OCI-LY3 (cell line): ENCODE data around the gene KCNH5.

Experiments used
- H2AFZ ChIP-seq: fragments of 200-600, 300-600 bp; shearing (Covaris generic); 2 replicates; pipeline ENCODE4 v1.6.0; 2014; ENCODE audit warnings: antibody characterized with exemption, low read depth, low read length
- H3K27ac ChIP-seq: fragments of 200-600, 300-600 bp; sonication (generic); 2 replicates; pipeline ENCODE4 v1.5.1; 2014; ENCODE audit warnings: mild to moderate bottlenecking, low read length, moderate library complexity, mixed read lengths
- H3K27me3 ChIP-seq: fragments of 200-600, 300-600 bp; sonication (generic); 2 replicates; pipeline ENCODE4 v1.6.1; 2014; ENCODE audit warnings: low read depth, low read length, mixed read lengths
- H3K36me3 ChIP-seq: fragments of 200-600, 300-600 bp; sonication (generic); replicated peaks from 2 replicates; pipeline ENCODE3; 2014; ENCODE audit warnings: low read depth, low read length, mixed read lengths
- H3K4me1 ChIP-seq: fragments of 300-600, 200-600 bp; sonication (generic); 2 replicates; pipeline ENCODE4 v1.6.1; 2014; ENCODE audit warnings: low read length, mixed read lengths
- H3K4me2 ChIP-seq: fragments of 200-600, 300-600 bp; sonication (generic); 2 replicates; pipeline ENCODE4 v1.6.1; 2014; ENCODE audit warnings: low read length, mixed read lengths
- H3K4me3 ChIP-seq: fragments of 300-600, 200-600 bp; sonication (generic); 2 replicates; pipeline ENCODE4 v1.5.1; 2014; ENCODE audit warnings: antibody characterized with exemption, mild to moderate bottlenecking, low read length, moderate library complexity
- H3K79me2 ChIP-seq: fragments of 300-600, 200-600 bp; shearing (Covaris generic); 2 replicates; pipeline ENCODE4 v1.6.1; 2014; ENCODE audit warnings: mild to moderate bottlenecking, low read length, mixed read lengths
- H3K9ac ChIP-seq: fragments of 300-600, 200-600 bp; shearing (Covaris generic); 2 replicates; pipeline ENCODE4 v1.6.0; 2014; ENCODE audit warnings: mild to moderate bottlenecking, low read length, moderate library complexity
- H3K9me3 ChIP-seq: fragments of 200-600, 300-600 bp; shearing (Covaris generic); 2 replicates; pipeline ENCODE4 v1.6.1; 2014; ENCODE audit warnings: low read length, mixed read lengths; ENCODE audit not compliant: insufficient read depth
- H4K20me1 ChIP-seq: fragments of 200-600, 300-600 bp; sonication (generic); 2 replicates; pipeline ENCODE4 v1.6.1; 2016; ENCODE audit warnings: low read length, mixed read lengths; ENCODE audit not compliant: insufficient read depth
- EZH2phosphoT487 ChIP-seq: fragments of 200-600 bp; shearing (Covaris generic); IDR thresholded peaks from 2 replicates; pipeline ENCODE4 v1.6.1; 2018; ENCODE audit warnings: antibody characterized with exemption, mixed run types, low read depth
- TF ChIP-seq, protein P1 (sequence below): fragments of 200-600, 300-600 bp; sonication (generic); IDR thresholded peaks from 2 replicates; pipeline ENCODE4 v1.5.1; 2014; ENCODE audit warnings: antibody characterized with exemption, low read length, low read depth

The KCNH5 gene

DNA sequence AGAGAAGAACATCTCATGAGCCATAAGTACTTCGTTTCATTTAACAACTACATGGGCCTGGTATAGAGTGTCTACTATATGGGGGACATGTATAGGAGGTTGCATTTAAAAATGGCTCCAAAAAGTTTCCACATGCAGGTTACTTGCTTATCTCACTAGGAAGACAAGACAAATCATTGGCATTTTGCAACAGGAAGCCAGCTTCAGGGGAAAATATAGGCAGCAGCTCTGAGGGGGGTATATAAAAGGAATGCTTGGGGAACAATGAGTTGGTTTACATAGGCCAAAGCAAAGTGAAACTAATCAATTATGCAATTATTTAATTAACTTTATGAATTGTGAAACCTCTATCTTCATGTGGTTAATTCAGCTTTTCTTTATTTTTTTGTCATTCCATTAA, 225.3 kb downstream of the KCNH5 start:
- Histone ChIP-seq H3K79me2 (no peaks in the 10 kb centered on the region), H3K36me3 (no peaks in the 10 kb centered on the region), H3K4me2 (no peak overlapping the region), H3K9ac (no peak overlapping the region), H3K4me3 (no peak overlapping the region), H3K9me3 (no peaks in the 10 kb centered on the region), H3K27me3 (no peaks in the 10 kb centered on the region), H4K20me1 (no peaks in the 10 kb centered on the region), H2AFZ (no peak overlapping the region), H3K4me1 (no peaks in the 10 kb centered on the region), H3K27ac (no peak overlapping the region)
- TF ChIP-seq EZH2phosphoT487, result no peak
- TF ChIP-seq, protein P1, sequence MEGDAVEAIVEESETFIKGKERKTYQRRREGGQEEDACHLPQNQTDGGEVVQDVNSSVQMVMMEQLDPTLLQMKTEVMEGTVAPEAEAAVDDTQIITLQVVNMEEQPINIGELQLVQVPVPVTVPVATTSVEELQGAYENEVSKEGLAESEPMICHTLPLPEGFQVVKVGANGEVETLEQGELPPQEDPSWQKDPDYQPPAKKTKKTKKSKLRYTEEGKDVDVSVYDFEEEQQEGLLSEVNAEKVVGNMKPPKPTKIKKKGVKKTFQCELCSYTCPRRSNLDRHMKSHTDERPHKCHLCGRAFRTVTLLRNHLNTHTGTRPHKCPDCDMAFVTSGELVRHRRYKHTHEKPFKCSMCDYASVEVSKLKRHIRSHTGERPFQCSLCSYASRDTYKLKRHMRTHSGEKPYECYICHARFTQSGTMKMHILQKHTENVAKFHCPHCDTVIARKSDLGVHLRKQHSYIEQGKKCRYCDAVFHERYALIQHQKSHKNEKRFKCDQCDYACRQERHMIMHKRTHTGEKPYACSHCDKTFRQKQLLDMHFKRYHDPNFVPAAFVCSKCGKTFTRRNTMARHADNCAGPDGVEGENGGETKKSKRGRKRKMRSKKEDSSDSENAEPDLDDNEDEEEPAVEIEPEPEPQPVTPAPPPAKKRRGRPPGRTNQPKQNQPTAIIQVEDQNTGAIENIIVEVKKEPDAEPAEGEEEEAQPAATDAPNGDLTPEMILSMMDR, result no peak

DNA sequence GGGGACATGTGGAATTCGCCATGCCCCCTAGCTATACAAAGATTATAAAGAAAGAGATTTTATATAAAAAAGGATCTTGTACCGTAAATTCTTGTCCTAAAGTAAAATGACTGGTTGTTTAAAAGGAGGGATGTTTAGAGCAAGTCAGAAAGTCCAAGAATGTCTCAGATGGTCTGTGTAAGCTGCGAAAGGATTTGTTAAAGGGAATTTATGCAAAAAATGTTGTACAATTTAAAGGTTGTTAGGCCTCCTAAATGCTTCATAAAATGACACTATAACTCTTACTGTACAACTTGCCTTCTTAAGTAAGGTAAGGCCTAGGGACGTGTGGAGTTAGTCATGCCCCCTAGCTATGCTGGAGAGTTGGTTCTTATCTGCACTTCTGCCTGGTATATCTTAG, 237.6 kb downstream of the KCNH5 start:
- H3K36me3 ChIP-seq, result no peaks in the 10 kb centered on the region
- H4K20me1 ChIP-seq, result no peaks in the 10 kb centered on the region
- H3K9ac ChIP-seq, result no peak overlapping the region
- H3K9me3 ChIP-seq, result no peaks in the 10 kb centered on the region
- H3K27me3 ChIP-seq, result no peaks in the 10 kb centered on the region
- H3K79me2 ChIP-seq, result no peaks in the 10 kb centered on the region
- no peak overlapping the region for H3K4me3 ChIP-seq
- no peak overlapping the region for H2AFZ ChIP-seq
- H3K27ac ChIP-seq, result no peak overlapping the region
- no peak for TF ChIP-seq EZH2phosphoT487
- TF ChIP-seq, protein P1, result no peak
- no peaks in the 10 kb centered on the region for H3K4me1 ChIP-seq
- no peak overlapping the region for H3K4me2 ChIP-seq

DNA sequence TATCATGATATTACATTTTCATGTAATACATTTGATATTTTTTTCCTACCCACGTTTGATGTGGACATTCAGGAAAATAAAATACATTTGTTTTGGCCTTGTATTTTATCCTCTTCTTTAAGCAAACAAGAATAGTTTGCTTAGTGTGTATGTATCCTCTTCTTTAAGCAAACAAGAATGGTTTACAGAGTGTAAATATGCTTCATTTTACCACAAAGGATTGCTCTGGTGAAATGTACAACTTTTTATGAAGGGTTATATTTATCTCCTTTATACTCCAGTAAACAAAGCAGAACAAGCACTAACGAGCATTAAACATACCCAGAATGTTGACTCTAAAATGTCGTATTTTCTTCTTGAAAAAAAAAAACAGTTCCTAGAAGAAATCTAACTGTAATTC, 244.7 kb downstream of the KCNH5 start:
- Histone ChIP-seq H3K27me3 (no peaks in the 10 kb centered on the region), H3K4me2 (no peak overlapping the region), H3K36me3 (no peaks in the 10 kb centered on the region), H4K20me1 (no peaks in the 10 kb centered on the region), H2AFZ (no peak overlapping the region), H3K9ac (no peak overlapping the region), H3K4me1 (no peaks in the 10 kb centered on the region), H3K4me3 (no peak overlapping the region), H3K9me3 (no peaks in the 10 kb centered on the region), H3K79me2 (no peaks in the 10 kb centered on the region), H3K27ac (no peak overlapping the region)
- TF ChIP-seq EZH2phosphoT487, result no peak
- TF ChIP-seq, protein P1, result no peak

DNA sequence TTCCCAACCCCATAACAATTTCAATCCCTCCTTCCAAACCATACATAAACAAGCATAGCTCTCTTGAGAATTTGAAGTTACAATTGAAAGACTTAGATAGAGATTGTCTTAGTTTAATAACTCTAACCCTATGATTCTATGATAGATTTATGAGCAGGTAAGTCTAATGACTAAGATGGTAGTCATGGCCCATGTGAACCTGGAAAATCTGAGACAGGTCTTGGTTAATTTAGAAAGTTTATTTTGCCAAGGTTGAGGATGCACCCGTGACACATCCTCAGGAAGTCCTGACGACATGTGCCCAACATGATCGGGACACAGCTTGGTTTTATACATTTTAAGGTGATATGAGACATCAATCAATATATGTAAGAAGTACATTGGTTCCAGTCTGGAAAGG, 248.8 kb downstream of the KCNH5 start:
- Histone ChIP-seq H4K20me1 (no peaks in the 10 kb centered on the region), H3K9ac (no peak overlapping the region)

More for the DNA sequence above, 248.8 kb downstream of the KCNH5 start:
- Histone ChIP-seq H2AFZ (no peak overlapping the region), H3K27me3 (no peaks in the 10 kb centered on the region), H3K36me3 (no peaks in the 10 kb centered on the region), H3K27ac (no peak overlapping the region), H3K4me3 (no peak overlapping the region), H3K79me2 (no peaks in the 10 kb centered on the region), H3K9me3 (no peaks in the 10 kb centered on the region), H3K4me1 (no peaks in the 10 kb centered on the region), H3K4me2 (no peak overlapping the region)
- TF ChIP-seq, protein P1, result no peak
- TF ChIP-seq EZH2phosphoT487, result no peak
